Colonic mucosa (tissue), 4 donors: ENCODE measurements around the gene SPRED3. TPM values are rescaled to one million over a fixed set of nuclear protein-coding genes. Genes with fewer than 3 reads are reported as not detected.

Experiments used
- DNase-seq: peaks from one replicate; pipeline ENCODE4 v3.0.0-alpha.2; 2020
- H3K27ac ChIP-seq: fragments of 200-600 bp; one replicate; pipeline ENCODE4 v1.8.0; 2021
- H3K27me3 ChIP-seq: fragments of 200-600 bp; one replicate; pipeline ENCODE4 v1.8.0; 2021
- H3K36me3 ChIP-seq: fragments of 200-600 bp; one replicate; pipeline ENCODE4 v1.8.0; 2021
- H3K4me1 ChIP-seq: fragments of 200-600 bp; one replicate; pipeline ENCODE4 v1.8.0; 2021; ENCODE audit warnings: mild to moderate bottlenecking
- H3K4me3 ChIP-seq: fragments of 200-600 bp; one replicate; pipeline ENCODE4 v1.8.0; 2021
- H3K9ac ChIP-seq, 2 donors: one replicate each; pipeline ENCODE4 v1.7.0; 2013; ENCODE audit warnings: control low read depth in 2 of 2, low read depth in 2 of 2, low read length in 2 of 2
- H3K9me3 ChIP-seq: fragments of 200-600 bp; one replicate; pipeline ENCODE4 v1.8.0; 2021
- intact Hi-C: fragments of 100-400 bp; cut with DNase I; formaldehyde crosslinking; loops from one replicate; pipeline ENCODE4 v1.14.1; 2022
- total RNA-seq, 2 donors: library from RNA; stranded (reverse); fragmentation: NEBNext Ultra II Directional in 1 of 2; extraction: Animal tissue kit (Norgen Biotek cat#: 25700) in 1 of 2; gene quantifications; one replicate each; pipeline ENCODE4 v1.2.1, GENCODE V29; 2021
- TF ChIP-seq, protein P1 (sequence below): fragments of 200-600 bp; IDR thresholded peaks from one replicate; pipeline ENCODE4 v1.8.0; 2022; ENCODE audit warnings: antibody characterized with exemption, mild to moderate bottlenecking
- donor health status: healthy.
- donor health status: DM: no; HTN: no; CAD: no.
- donor health status: DM: no; HTN: no; CAD: no.

The SPRED3 gene
- total RNA-seq, 2 donors from 2014 or later = 0.61 to 0.99 TPM

DNA sequence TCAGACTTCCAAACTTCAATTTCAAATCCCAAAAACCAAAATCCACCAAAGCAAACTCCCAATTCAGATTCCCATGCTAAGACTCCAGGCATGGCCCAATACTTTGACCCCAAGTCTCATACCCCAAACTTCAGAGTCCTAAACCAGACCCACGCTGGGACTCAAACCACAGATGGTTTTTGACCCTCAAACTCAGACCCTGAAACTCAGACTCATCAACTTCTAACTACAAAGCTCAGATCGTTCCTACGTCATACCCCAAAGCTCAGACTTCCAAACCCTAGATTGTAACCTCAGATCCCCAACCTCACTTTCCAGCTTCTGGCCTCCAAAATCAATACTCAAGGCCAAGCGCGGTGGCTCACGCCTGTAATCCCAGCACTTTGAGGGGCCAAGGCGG, 56.9 kb downstream of the SPRED3 start:
- Histone ChIP-seq H3K9me3 (no peaks in the 10 kb centered on the region), H3K9ac (no peak overlapping the region), H3K27me3 (no peaks in the 10 kb centered on the region), H3K4me3 (no peak overlapping the region), H3K27ac (no peak overlapping the region), H3K4me1 (no peaks in the 10 kb centered on the region), H3K36me3 (no peaks in the 10 kb centered on the region)
- intact Hi-C loops = no loop called here
- TF ChIP-seq, protein P1, sequence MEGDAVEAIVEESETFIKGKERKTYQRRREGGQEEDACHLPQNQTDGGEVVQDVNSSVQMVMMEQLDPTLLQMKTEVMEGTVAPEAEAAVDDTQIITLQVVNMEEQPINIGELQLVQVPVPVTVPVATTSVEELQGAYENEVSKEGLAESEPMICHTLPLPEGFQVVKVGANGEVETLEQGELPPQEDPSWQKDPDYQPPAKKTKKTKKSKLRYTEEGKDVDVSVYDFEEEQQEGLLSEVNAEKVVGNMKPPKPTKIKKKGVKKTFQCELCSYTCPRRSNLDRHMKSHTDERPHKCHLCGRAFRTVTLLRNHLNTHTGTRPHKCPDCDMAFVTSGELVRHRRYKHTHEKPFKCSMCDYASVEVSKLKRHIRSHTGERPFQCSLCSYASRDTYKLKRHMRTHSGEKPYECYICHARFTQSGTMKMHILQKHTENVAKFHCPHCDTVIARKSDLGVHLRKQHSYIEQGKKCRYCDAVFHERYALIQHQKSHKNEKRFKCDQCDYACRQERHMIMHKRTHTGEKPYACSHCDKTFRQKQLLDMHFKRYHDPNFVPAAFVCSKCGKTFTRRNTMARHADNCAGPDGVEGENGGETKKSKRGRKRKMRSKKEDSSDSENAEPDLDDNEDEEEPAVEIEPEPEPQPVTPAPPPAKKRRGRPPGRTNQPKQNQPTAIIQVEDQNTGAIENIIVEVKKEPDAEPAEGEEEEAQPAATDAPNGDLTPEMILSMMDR = no peak
- no peak for DNase-seq

DNA sequence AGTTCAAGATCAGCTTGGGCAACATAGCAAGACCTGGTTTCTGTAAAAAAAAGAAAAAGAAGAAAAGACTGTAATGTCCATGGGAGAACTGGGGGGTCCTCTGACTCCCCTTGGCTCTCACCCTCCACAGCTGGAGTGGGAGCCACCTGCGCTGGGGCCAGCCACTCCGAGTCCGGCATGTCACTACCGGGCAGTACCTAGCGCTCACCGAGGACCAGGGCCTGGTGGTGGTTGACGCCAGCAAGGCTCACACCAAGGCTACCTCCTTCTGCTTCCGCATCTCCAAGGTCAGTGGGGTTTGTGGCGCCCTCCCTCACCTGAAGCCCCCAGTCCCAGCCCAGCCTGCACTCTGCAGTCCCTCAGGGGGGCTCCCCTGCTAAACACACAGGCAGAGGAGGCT, 59.7 kb downstream of the SPRED3 start:
- TF ChIP-seq, protein P1 = no peak
- Histone ChIP-seq H3K9ac (no peak overlapping the region), H3K27ac (no peak overlapping the region)

More for the DNA sequence above, 59.7 kb downstream of the SPRED3 start:
- no peaks in the 10 kb centered on the region for H3K36me3 ChIP-seq
- no peaks in the 10 kb centered on the region for H3K27me3 ChIP-seq
- DNase-seq = no peak
- H3K4me3 ChIP-seq = no peak overlapping the region
- no peaks in the 10 kb centered on the region for H3K9me3 ChIP-seq
- intact Hi-C loops = no loop called here
- no peaks in the 10 kb centered on the region for H3K4me1 ChIP-seq

Other genes with a start within 250 kb of the SPRED3 start
- not detected for gene DPF1, start 164.5 kb upstream of the SPRED3 start, total RNA-seq
- gene PPP1R14A, start 132.3 kb upstream of the SPRED3 start, total RNA-seq = 10 to 100 TPM; 11.0 to 27.8 TPM
- gene SPINT2, start 124.1 kb upstream of the SPRED3 start, total RNA-seq = 100 to 1,000 TPM; 790 to 935 TPM
- gene C19orf33, start 84.4 kb upstream of the SPRED3 start, total RNA-seq = 100 to 1,000 TPM; 111 to 159 TPM
- 10 to 100 TPM; 28.8 to 58.3 TPM for gene YIF1B, start 72.8 kb upstream of the SPRED3 start, total RNA-seq
- gene KCNK6, start 68.9 kb upstream of the SPRED3 start, total RNA-seq = 10 to 100 TPM; 19.8 to 23.4 TPM
- gene CATSPERG, start 52.9 kb upstream of the SPRED3 start, total RNA-seq = 1 to 10 TPM; 3.2 to 8.4 TPM
- 100 to 1,000 TPM; 126 to 184 TPM for gene PSMD8, start 14.1 kb upstream of the SPRED3 start, total RNA-seq
- gene GGN, start 663 bp upstream of the SPRED3 start, total RNA-seq = under 1 TPM; 0.37 to 0.45 TPM
- gene FAM98C, start 14.4 kb downstream of the SPRED3 start, total RNA-seq = 10 to 100 TPM; 31.4 to 35.4 TPM
- gene RASGRP4, start 37.5 kb downstream of the SPRED3 start, total RNA-seq = under 1 TPM; 0.84 to 0.90 TPM
- gene RYR1, start 45.0 kb downstream of the SPRED3 start, total RNA-seq = under 1 TPM; 0.64 to 0.89 TPM
- gene MAP4K1, start 229.3 kb downstream of the SPRED3 start, total RNA-seq = 1 to 10 TPM; 2.6 to 4.9 TPM
- gene EIF3K, start 230.5 kb downstream of the SPRED3 start, total RNA-seq = 100 to 1,000 TPM; 367 to 445 TPM